ENCODE data around the gene VAMP2. TPM values are rescaled to one million over a fixed set of nuclear protein-coding genes. Genes with fewer than 3 reads are reported as not detected.

VAMP2 gene
- polyA plus RNA-seq, 2 of the 4 experiments (the other 2 are of a cell fraction), result 19.2 to 21.7 TPM

- TF ChIP-seq, protein P1, sequence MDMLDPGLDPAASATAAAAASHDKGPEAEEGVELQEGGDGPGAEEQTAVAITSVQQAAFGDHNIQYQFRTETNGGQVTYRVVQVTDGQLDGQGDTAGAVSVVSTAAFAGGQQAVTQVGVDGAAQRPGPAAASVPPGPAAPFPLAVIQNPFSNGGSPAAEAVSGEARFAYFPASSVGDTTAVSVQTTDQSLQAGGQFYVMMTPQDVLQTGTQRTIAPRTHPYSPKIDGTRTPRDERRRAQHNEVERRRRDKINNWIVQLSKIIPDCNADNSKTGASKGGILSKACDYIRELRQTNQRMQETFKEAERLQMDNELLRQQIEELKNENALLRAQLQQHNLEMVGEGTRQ (IDR thresholded peaks at IDR 0.05), result no peak
- TF ChIP-seq JUN (IDR thresholded peaks at IDR 0.05), result 0 out of 5 replicates have a peak, but pooled peaks of 1 of the 2 experiments have one; percentile 2
- no peak for TF ChIP-seq EHMT2 (IDR thresholded peaks at IDR 0.05; ENCODE audit: low read depth)
- no peak for TF ChIP-seq E2F6 (IDR thresholded peaks at IDR 0.05; ENCODE audit: borderline replicate concordance, low read depth)
- no peak for TF ChIP-seq NFE2L2 (conservative IDR thresholded peaks at IDR 0.05; ENCODE audit: low read length)
- TF ChIP-seq ZSCAN20 (CRISPR knock-in tag; IDR thresholded peaks at IDR 0.05), result no peak
- no peak for TF ChIP-seq FOSB (CRISPR knock-in tag; IDR thresholded peaks at IDR 0.05)
- no peak for TF ChIP-seq ESRRA (IDR thresholded peaks at IDR 0.05; ENCODE audit: borderline replicate concordance, low read length)
- TF ChIP-seq, protein P2, sequence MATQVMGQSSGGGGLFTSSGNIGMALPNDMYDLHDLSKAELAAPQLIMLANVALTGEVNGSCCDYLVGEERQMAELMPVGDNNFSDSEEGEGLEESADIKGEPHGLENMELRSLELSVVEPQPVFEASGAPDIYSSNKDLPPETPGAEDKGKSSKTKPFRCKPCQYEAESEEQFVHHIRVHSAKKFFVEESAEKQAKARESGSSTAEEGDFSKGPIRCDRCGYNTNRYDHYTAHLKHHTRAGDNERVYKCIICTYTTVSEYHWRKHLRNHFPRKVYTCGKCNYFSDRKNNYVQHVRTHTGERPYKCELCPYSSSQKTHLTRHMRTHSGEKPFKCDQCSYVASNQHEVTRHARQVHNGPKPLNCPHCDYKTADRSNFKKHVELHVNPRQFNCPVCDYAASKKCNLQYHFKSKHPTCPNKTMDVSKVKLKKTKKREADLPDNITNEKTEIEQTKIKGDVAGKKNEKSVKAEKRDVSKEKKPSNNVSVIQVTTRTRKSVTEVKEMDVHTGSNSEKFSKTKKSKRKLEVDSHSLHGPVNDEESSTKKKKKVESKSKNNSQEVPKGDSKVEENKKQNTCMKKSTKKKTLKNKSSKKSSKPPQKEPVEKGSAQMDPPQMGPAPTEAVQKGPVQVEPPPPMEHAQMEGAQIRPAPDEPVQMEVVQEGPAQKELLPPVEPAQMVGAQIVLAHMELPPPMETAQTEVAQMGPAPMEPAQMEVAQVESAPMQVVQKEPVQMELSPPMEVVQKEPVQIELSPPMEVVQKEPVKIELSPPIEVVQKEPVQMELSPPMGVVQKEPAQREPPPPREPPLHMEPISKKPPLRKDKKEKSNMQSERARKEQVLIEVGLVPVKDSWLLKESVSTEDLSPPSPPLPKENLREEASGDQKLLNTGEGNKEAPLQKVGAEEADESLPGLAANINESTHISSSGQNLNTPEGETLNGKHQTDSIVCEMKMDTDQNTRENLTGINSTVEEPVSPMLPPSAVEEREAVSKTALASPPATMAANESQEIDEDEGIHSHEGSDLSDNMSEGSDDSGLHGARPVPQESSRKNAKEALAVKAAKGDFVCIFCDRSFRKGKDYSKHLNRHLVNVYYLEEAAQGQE (IDR thresholded peaks at IDR 0.05), result peak; percentile 12; the same call in 1 of the 2 replicates
- TF ChIP-seq SREBF2 (IDR thresholded peaks at IDR 0.05), result no peak
- TF ChIP-seq ZNF302 (CRISPR knock-in tag; IDR thresholded peaks at IDR 0.05), result no peak
These were observed 23.7 kb upstream of the VAMP2 start (continued) for GRCh38 chr17:8186446-8186786.

DNA sequence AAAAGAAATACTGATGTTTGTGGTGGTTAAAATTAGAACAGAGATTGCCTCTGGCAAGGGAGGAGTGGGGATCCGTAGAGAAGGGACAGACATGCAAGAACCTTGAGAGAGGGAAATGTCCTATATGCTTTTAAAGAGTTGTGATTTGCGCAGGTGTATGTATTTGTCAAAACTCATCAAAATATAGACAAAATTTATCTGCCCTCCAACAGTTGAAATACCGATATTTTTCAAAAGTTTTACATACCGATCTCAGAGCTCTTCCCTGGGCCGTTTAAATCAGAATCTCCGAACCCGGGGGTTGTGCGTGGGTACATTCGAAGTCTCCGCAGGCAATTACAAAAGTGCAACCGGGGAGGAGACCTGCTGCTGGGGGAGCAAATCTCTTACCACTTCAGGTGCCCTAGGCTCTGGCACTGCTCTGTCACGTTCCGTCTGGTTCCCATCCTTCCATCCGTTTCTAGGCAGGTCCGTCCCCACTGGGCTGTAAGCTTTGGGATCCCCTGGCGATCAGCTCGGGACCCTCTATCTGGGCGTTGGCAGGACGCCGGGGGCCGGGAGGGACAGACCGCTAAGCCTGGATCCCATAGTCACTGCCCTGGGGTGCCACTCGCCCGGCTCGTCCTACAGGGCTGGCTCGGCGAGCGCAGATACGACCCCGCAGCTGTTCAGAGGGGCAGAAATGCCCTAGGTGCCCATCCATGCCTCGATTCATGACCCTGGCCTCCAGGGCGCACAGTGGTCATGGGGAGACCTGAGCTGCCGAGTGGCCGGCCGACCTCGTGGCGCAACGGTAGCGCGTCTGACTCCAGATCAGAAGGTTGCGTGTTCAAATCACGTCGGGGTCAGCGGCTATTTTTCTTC is 23.1 kb upstream of the VAMP2 start:
- ATAC-seq (peak; percentile 10 to 17; a peak in 5 of 6 replicates), FAIRE-seq (no peak), DNase-seq (ENCODE audit: low read depth in 1 of 2, low spot score in 1 of 2) (peak; percentile 77 to 88)
- under 1% methylated on average over 36 of the region's 44 CpGs for WGBS (ENCODE audit: missing lambda C conversion rate)
- no peaks in the 10 kb centered on the region for H3K9me3 ChIP-seq
- peak overlapping the region; percentile 75 to 94 for H3K27ac ChIP-seq
- ChIA-PET POLR2A (interaction anchor here (0.6 to 4.0 kb wide), 10 partner anchors 9 to 686 kb away, joined by 3 to 45 read pairs (median 6); partner anchors contain the start of genes CTC1 and TMEM107), CTCF (interaction anchor here (0.6 to 11.3 kb wide), 13 partner anchors 9 to 148 kb away, joined by 3 to 164 read pairs (median 8); partner anchors contain the start of genes ALOXE3, AURKB and TMEM107)
- H3K4me3 ChIP-seq, result peak overlapping the region; percentile 59
- H3K4me2 ChIP-seq, result peak overlapping the region; percentile 90
- H3K4me1 ChIP-seq, result peaks cover 20% of the 10 kb centered on the region
- TF ChIP-seq RNF2 (IDR thresholded peaks at IDR 0.05; ENCODE audit: borderline replicate concordance, low read depth) (no peak), TFCP2L1 (CRISPR knock-in tag; IDR thresholded peaks at IDR 0.05) (no peak), EHMT2 (IDR thresholded peaks at IDR 0.05; ENCODE audit: low read depth) (no peak), HDAC2 (IDR thresholded peaks at IDR 0.05) (no peak), ZNF302 (CRISPR knock-in tag; IDR thresholded peaks at IDR 0.05) (no peak), FOSB (CRISPR knock-in tag; IDR thresholded peaks at IDR 0.05) (no peak), HOXB5 (CRISPR knock-in tag; IDR thresholded peaks at IDR 0.05) (no peak), ZSCAN20 (CRISPR knock-in tag; IDR thresholded peaks at IDR 0.05) (no peak), RAD21 (conservative IDR thresholded peaks at IDR 0.05 in 1 of 2, IDR thresholded peaks at IDR 0.05 in 1 of 2) (no peak), EP300 (IDR thresholded peaks at IDR 0.05) (no peak), BHLHE40 (IDR thresholded peaks at IDR 0.05; ENCODE audit: low read depth, low read length) (no peak), NR3C1 (IDR thresholded peaks at IDR 0.05) (no peak), CHD2 (IDR thresholded peaks at IDR 0.05; ENCODE audit: low read length, partially characterized antibody) (no peak), FOSL2 (IDR thresholded peaks at IDR 0.05) (no peak), FOSL2 (CRISPR knock-in tag; IDR thresholded peaks at IDR 0.05) (no peak), SREBF2 (IDR thresholded peaks at IDR 0.05) (peak; percentile 96), FOXS1 (CRISPR knock-in tag; IDR thresholded peaks at IDR 0.05) (no peak)
- TF ChIP-seq, protein P1 (IDR thresholded peaks at IDR 0.05), result no peak
- TF ChIP-seq, protein P3, sequence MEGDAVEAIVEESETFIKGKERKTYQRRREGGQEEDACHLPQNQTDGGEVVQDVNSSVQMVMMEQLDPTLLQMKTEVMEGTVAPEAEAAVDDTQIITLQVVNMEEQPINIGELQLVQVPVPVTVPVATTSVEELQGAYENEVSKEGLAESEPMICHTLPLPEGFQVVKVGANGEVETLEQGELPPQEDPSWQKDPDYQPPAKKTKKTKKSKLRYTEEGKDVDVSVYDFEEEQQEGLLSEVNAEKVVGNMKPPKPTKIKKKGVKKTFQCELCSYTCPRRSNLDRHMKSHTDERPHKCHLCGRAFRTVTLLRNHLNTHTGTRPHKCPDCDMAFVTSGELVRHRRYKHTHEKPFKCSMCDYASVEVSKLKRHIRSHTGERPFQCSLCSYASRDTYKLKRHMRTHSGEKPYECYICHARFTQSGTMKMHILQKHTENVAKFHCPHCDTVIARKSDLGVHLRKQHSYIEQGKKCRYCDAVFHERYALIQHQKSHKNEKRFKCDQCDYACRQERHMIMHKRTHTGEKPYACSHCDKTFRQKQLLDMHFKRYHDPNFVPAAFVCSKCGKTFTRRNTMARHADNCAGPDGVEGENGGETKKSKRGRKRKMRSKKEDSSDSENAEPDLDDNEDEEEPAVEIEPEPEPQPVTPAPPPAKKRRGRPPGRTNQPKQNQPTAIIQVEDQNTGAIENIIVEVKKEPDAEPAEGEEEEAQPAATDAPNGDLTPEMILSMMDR (IDR thresholded peaks at IDR 0.05), result no peak
- TF ChIP-seq, protein P4, sequence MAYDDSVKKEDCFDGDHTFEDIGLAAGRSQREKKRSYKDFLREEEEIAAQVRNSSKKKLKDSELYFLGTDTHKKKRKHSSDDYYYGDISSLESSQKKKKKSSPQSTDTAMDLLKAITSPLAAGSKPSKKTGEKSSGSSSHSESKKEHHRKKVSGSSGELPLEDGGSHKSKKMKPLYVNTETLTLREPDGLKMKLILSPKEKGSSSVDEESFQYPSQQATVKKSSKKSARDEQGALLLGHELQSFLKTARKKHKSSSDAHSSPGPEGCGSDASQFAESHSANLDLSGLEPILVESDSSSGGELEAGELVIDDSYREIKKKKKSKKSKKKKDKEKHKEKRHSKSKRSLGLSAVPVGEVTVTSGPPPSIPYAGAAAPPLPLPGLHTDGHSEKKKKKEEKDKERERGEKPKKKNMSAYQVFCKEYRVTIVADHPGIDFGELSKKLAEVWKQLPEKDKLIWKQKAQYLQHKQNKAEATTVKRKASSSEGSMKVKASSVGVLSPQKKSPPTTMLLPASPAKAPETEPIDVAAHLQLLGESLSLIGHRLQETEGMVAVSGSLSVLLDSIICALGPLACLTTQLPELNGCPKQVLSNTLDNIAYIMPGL (CRISPR knock-in tag; IDR thresholded peaks at IDR 0.05; ENCODE audit: borderline replicate concordance), result no peak; the same call in 1 of the 2 replicates
